ENCODE measurements around the gene MTCL1. TPM values are rescaled to one million over a fixed set of nuclear protein-coding genes. Genes with fewer than 3 reads are reported as not detected.

The MTCL1 gene
- total RNA-seq, 1 experiment from 2014 or later: 22.7 TPM

DNA sequence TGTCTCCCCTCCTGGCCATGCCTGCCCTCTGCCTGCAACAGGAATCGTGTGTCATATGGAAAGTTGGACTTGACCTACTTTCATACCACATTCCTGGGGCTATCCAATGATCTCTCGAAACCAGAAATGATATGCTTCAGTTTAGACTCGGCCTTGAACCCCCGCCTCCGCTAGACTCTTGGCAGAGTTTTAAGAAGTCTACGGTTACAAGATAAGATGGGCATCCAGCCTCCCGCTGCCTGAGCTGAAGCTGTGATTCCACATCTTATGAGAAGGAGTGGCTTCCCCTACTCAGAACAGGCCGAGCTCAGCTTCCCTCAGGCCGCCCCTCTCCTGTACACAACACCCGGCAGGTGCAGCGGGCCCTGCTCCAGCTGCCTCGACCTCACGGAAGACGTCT, 73.9 kb downstream of the MTCL1 start (continued):
- TF ChIP-seq CTCF (IDR thresholded peaks at IDR 0.05 in 2 of 3, conservative IDR thresholded peaks at IDR 0.05 in 1 of 3; ENCODE audit: borderline replicate concordance in 1 of 3, insufficient read depth in 1 of 3, low read depth in 2 of 3, low read length in 2 of 3): no peak
- TF ChIP-seq POLR2AphosphoS5 (IDR thresholded peaks at IDR 0.05; ENCODE audit: low read depth, low read length): no peak
- no peak for TF ChIP-seq POLR2A (IDR thresholded peaks at IDR 0.05; ENCODE audit: borderline replicate concordance, extremely low read depth, insufficient read depth, insufficient read length)
- TF ChIP-seq FOSL1 (IDR thresholded peaks at IDR 0.05; ENCODE audit: low read depth): no peak
- TF ChIP-seq ZNF274 (IDR thresholded peaks at IDR 0.05; ENCODE audit: low read depth, low read length): no peak
- TF ChIP-seq EZH2 (IDR thresholded peaks at IDR 0.05): no peak

GRCh38 chr18:8780227-8780626, 74.9 kb downstream of the MTCL1 start:
- POLR2A ChIA-PET: no interaction called here
- ATAC-seq: no peak
- H3K9me3 ChIP-seq (ENCODE audit: control insufficient read depth in 1 of 2, insufficient read depth in 1 of 2, low read depth in 1 of 2, low read length in 2 of 2): no peaks in the 10 kb centered on the region
- RAD21 ChIA-PET (ENCODE audit: low non-redundant PET in 1 of 2, low total read pairs in 2 of 2, uncharacterized antibody in 2 of 2, unreplicated experiment in 2 of 2): no interaction called here
- H3K9ac ChIP-seq (ENCODE audit: low read length): no peak overlapping the region
- H3K27ac ChIP-seq (ENCODE audit: low read depth, low read length): no peak overlapping the region
- H3K36me3 ChIP-seq (ENCODE audit: control insufficient read depth in 1 of 2, insufficient read depth in 2 of 2, low read length in 2 of 2): 0 out of 4 replicates have a peak, but pooled peaks cover 0 to 1% of the 10 kb centered on the region in 2 experiments
- no peaks in the 10 kb centered on the region for H4K20me1 ChIP-seq (ENCODE audit: insufficient read depth)
- CTCF ChIA-PET: no interaction called here
- DNase-seq (ENCODE audit: low read depth, low spot score): no peak
- no peaks in the 10 kb centered on the region for H3K27me3 ChIP-seq (ENCODE audit: insufficient read depth, low read length)
- no peaks in the 10 kb centered on the region for H3K9me2 ChIP-seq (ENCODE audit: insufficient read depth)
- intact Hi-C loops (cut with micrococcal nuclease): no loop called here
- TF ChIP-seq POLR2AphosphoS5 (IDR thresholded peaks at IDR 0.05; ENCODE audit: low read depth, low read length): no peak
- no peak for TF ChIP-seq CTCF (IDR thresholded peaks at IDR 0.05 in 2 of 3, conservative IDR thresholded peaks at IDR 0.05 in 1 of 3; ENCODE audit: borderline replicate concordance in 1 of 3, insufficient read depth in 1 of 3, low read depth in 2 of 3, low read length in 2 of 3)
- TF ChIP-seq JUND (IDR thresholded peaks at IDR 0.05): no peak
- TF ChIP-seq, protein P1, sequence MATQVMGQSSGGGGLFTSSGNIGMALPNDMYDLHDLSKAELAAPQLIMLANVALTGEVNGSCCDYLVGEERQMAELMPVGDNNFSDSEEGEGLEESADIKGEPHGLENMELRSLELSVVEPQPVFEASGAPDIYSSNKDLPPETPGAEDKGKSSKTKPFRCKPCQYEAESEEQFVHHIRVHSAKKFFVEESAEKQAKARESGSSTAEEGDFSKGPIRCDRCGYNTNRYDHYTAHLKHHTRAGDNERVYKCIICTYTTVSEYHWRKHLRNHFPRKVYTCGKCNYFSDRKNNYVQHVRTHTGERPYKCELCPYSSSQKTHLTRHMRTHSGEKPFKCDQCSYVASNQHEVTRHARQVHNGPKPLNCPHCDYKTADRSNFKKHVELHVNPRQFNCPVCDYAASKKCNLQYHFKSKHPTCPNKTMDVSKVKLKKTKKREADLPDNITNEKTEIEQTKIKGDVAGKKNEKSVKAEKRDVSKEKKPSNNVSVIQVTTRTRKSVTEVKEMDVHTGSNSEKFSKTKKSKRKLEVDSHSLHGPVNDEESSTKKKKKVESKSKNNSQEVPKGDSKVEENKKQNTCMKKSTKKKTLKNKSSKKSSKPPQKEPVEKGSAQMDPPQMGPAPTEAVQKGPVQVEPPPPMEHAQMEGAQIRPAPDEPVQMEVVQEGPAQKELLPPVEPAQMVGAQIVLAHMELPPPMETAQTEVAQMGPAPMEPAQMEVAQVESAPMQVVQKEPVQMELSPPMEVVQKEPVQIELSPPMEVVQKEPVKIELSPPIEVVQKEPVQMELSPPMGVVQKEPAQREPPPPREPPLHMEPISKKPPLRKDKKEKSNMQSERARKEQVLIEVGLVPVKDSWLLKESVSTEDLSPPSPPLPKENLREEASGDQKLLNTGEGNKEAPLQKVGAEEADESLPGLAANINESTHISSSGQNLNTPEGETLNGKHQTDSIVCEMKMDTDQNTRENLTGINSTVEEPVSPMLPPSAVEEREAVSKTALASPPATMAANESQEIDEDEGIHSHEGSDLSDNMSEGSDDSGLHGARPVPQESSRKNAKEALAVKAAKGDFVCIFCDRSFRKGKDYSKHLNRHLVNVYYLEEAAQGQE (IDR thresholded peaks at IDR 0.05; ENCODE audit: low read depth): no peak
- no peak for TF ChIP-seq POLR2A (IDR thresholded peaks at IDR 0.05; ENCODE audit: borderline replicate concordance, extremely low read depth, insufficient read depth, insufficient read length)
- TF ChIP-seq, protein P2, sequence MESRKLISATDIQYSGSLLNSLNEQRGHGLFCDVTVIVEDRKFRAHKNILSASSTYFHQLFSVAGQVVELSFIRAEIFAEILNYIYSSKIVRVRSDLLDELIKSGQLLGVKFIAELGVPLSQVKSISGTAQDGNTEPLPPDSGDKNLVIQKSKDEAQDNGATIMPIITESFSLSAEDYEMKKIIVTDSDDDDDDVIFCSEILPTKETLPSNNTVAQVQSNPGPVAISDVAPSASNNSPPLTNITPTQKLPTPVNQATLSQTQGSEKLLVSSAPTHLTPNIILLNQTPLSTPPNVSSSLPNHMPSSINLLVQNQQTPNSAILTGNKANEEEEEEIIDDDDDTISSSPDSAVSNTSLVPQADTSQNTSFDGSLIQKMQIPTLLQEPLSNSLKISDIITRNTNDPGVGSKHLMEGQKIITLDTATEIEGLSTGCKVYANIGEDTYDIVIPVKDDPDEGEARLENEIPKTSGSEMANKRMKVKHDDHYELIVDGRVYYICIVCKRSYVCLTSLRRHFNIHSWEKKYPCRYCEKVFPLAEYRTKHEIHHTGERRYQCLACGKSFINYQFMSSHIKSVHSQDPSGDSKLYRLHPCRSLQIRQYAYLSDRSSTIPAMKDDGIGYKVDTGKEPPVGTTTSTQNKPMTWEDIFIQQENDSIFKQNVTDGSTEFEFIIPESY (IDR thresholded peaks at IDR 0.05; ENCODE audit: extremely low read depth, insufficient replicate concordance, low read length): no peak
- no peak for TF ChIP-seq ELF1 (IDR thresholded peaks at IDR 0.05; ENCODE audit: borderline replicate concordance, low read depth)
- TF ChIP-seq, protein P3, sequence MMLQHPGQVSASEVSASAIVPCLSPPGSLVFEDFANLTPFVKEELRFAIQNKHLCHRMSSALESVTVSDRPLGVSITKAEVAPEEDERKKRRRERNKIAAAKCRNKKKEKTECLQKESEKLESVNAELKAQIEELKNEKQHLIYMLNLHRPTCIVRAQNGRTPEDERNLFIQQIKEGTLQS (IDR thresholded peaks at IDR 0.05): no peak
- no peak for TF ChIP-seq EGR1 (IDR thresholded peaks at IDR 0.05; ENCODE audit: low read depth)
- TF ChIP-seq CEBPB (IDR thresholded peaks at IDR 0.05; ENCODE audit: low read depth): no peak
- TF ChIP-seq CBX3 (IDR thresholded peaks at IDR 0.05; ENCODE audit: low read depth): no peak
- no peak overlapping the region for H3K4me3 ChIP-seq (replicated peaks in 1 of 2; ENCODE audit: low read depth in 1 of 2, low read length in 2 of 2)
- no peaks in the 10 kb centered on the region for H3K4me1 ChIP-seq (ENCODE audit: control insufficient read depth in 1 of 2, insufficient read depth in 2 of 2, low read length in 2 of 2)
- H3K79me2 ChIP-seq (ENCODE audit: insufficient read depth, low read length): no peaks in the 10 kb centered on the region
- no TSS peak for BruUV-seq (replicated peaks)
- H2AFZ ChIP-seq (ENCODE audit: low read depth, low read length, poor library complexity, severe bottlenecking): no peak overlapping the region
- H3K4me2 ChIP-seq (ENCODE audit: low read length): no peak overlapping the region

Data from HCT116 (cell line).